Ovary (tissue), 9 donors: ENCODE data around the gene EFCAB6. TPM values are rescaled to one million over a fixed set of nuclear protein-coding genes. Genes with fewer than 3 reads are reported as not detected.
A peak's percentile ranks its signal among the peaks of the same experiment; 100 is the strongest.

Experiments
- DNase-seq, 5 donors: peaks; one replicate each; pipeline ENCODE4 v3.0.0-alpha.2; 2019 to 2020
- H3K27ac ChIP-seq, 2 donors: fragments of 200-600 bp; one replicate each; pipeline versions ENCODE4 v1.5.1 to v1.8.0; 2019 to 2022
- H3K27me3 ChIP-seq: fragments of 200-600 bp; one replicate; pipeline ENCODE4 v1.8.0; 2022
- H3K36me3 ChIP-seq: fragments of 200-600 bp; sonication (generic); one replicate; pipeline ENCODE4 v1.5.1; 2019
- H3K4me1 ChIP-seq: one replicate; pipeline ENCODE4 v1.8.1; 2013; ENCODE audit warnings: mild to moderate bottlenecking, moderate library complexity; ENCODE audit not compliant: insufficient read depth
- H3K4me3 ChIP-seq: fragments of 200-600 bp; sonication (generic); one replicate; pipeline ENCODE4 v1.5.1; 2017
- H3K9me3 ChIP-seq, 2 donors: fragments of 200-600 bp in 1 of 2; sonication (generic) in 1 of 2; one replicate each; pipeline versions ENCODE4 v1.5.1 to v1.8.1; 2013 to 2019; ENCODE audit warnings: mild to moderate bottlenecking in 1 of 2, moderate library complexity in 1 of 2
- CTCF ChIP-seq, 3 donors: fragments of 450-650 bp in 2 of 3; fragments of 200-600 bp in 1 of 3; IDR thresholded peaks; one replicate each; pipeline versions ENCODE4 v1.5.1 to v1.8.0; 2016 to 2022; ENCODE audit warnings: antibody characterized with exemption in 3 of 3, mild to moderate bottlenecking in 1 of 3
- EP300 ChIP-seq: sonication (generic); formaldehyde crosslinking; IDR thresholded peaks from one replicate; pipeline ENCODE4 v1.6.1; 2017; ENCODE audit warnings: antibody characterized with exemption
- POLR2A ChIP-seq: fragments of 450-650 bp; IDR thresholded peaks from one replicate; pipeline ENCODE4 v1.6.1; 2017; ENCODE audit warnings: antibody characterized with exemption, mild to moderate bottlenecking, moderate library complexity
- WGBS, 3 donors: extraction: QIAGEN DNeasy Blood & Tissue Kit in 1 of 3; methylation state at CpG; one replicate each; pipeline versions ENCODE4 v1.1.5 to v1.1.7; 2013 to 2017; 5-methylcytosine and 5-hydroxymethylcytosine counted together
- intact Hi-C, 4 donors: fragments of 100-400 bp; cut with DNase I; formaldehyde crosslinking; loops; one replicate each; pipeline versions ENCODE4 v1.11.0 to v1.15.1; 2022 to 2023
- polyA plus RNA-seq, 2 donors: library from polyadenylated mRNA; stranded (reverse); fragments of 200-250 nt in 1 of 2; fragments of 350-450 nt in 1 of 2; fragmentation: Illumina TruSeq in 1 of 2; extraction: RNeasy Lipid Tissue Mini Kit (QIAGEN cat#74804) in 1 of 2; gene quantifications; one replicate each; pipeline ENCODE4 v1.2.3, GENCODE V29; 2013 to 2014
- total RNA-seq, 7 donors: library from RNA; depleted of rRNA in 2 of 7; stranded (reverse); fragments of >200 nt in 2 of 7; fragmentation: NEBNext Ultra II Directional in 3 of 7; extraction: Animal tissue kit (Norgen Biotek cat#: 25700) in 3 of 7; gene quantifications; one replicate each; pipeline versions ENCODE4 v1.1.0 to v1.2.4, GENCODE V29; 2016 to 2023
- donor health status: DM: no; HTN: no; CAD: no; lungs with moderate emphysema.
- donor health status: DM: no; HTN: no; CAD: no.
- donor health status: Bipolar disorder and iron deficiency.
- donor health status: DM: yes; HTN: yes; CAD: no.
- donor health status: DM: no; HTN: no; CAD: no.
- donor health status: DM: yes; HTN: yes; CAD: no.

Gene EFCAB6
- total and polyA plus RNA-seq, 9 donors, result 1.00 to 17.5 (median 6.7) TPM

GRCh38 chr22:43831561-43832392 is 19.7 kb upstream of the EFCAB6 start:
- no peak overlapping the region for H3K4me3 ChIP-seq
- H3K4me1 ChIP-seq, result peaks cover 9% of the 10 kb centered on the region
- intact Hi-C loops, result no loop called here
- no peak overlapping the region for H3K27ac ChIP-seq
- no peaks in the 10 kb centered on the region for H3K36me3 ChIP-seq
- H3K9me3 ChIP-seq, result no peaks in the 10 kb centered on the region
- no peak for DNase-seq
- WGBS, 3 donors, result 93 to 95% (median 95%) methylated on average over 33 of the region's 33 CpGs
- no peak for TF ChIP-seq POLR2A
- no peak for TF ChIP-seq CTCF (IDR thresholded peaks at IDR 0.05)
- no peak for TF ChIP-seq EP300
- no peaks in the 10 kb centered on the region for H3K27me3 ChIP-seq

- intact Hi-C loops, result no loop called here
- Histone ChIP-seq H3K36me3 (no peaks in the 10 kb centered on the region), H3K27me3 (no peaks in the 10 kb centered on the region), H3K9me3 (no peaks in the 10 kb centered on the region), H3K4me1 (peaks cover 11% of the 10 kb centered on the region), H3K27ac (no peak overlapping the region), H3K4me3 (no peak overlapping the region)
- 66 to 67% (median 67%) methylated on average over 12 of the region's 12 CpGs for WGBS, 3 donors
- no peak for TF ChIP-seq POLR2A
- TF ChIP-seq CTCF (IDR thresholded peaks at IDR 0.05), result no peak
- no peak for TF ChIP-seq EP300
- peak in 2 of 5 donors; percentile 11 to 40 for DNase-seq
Measured at GRCh38 chr22:43830931-43831560, 18.9 kb upstream of the EFCAB6 start.

GRCh38 chr22:43829904-43830851 is 18.1 kb upstream of the EFCAB6 start:
- peak in 1 of 5 donors; percentile 58 for DNase-seq
- TF ChIP-seq EP300 (no peak), CTCF (IDR thresholded peaks at IDR 0.05) (no peak), POLR2A (no peak)
- no peak overlapping the region for H3K27ac ChIP-seq
- peaks cover 11% of the 10 kb centered on the region for H3K4me1 ChIP-seq
- no peaks in the 10 kb centered on the region for H3K36me3 ChIP-seq
- intact Hi-C loops, result loop anchor here in 1 of 4 donors (10.0 kb wide), 1 partner anchor 435 kb away; no protein-coding TSS in a partner anchor
- H3K27me3 ChIP-seq, result no peaks in the 10 kb centered on the region
- 53 to 71% (median 64%) methylated on average over 30 to 33 of the region's 33 CpGs for WGBS, 3 donors
- no peaks in the 10 kb centered on the region for H3K9me3 ChIP-seq
- H3K4me3 ChIP-seq, result no peak overlapping the region
